PFSK-1 (cell line): ENCODE results near the gene KRTAP9-1.

Experiments used
- FOXP2 ChIP-seq: optimal IDR thresholded peaks from 2 replicates; pipeline ENCODE3; 2011; ENCODE audit warnings: borderline replicate concordance, control low read depth, inconsistent platforms; ENCODE audit not compliant: insufficient read depth; ENCODE audit errors: extremely low read length, extremely low read depth
- POLR2AphosphoS5 ChIP-seq: IDR thresholded peaks from 2 replicates; pipeline ENCODE4 v1.6.1; 2012; ENCODE audit warnings: low read depth, mild to moderate bottlenecking, control low read depth, low read length, moderate library complexity
- SIN3A ChIP-seq: IDR thresholded peaks from 2 replicates; pipeline ENCODE4 v1.6.1; 2012; ENCODE audit warnings: mild to moderate bottlenecking, low read length, moderate library complexity, borderline replicate concordance; ENCODE audit not compliant: insufficient read depth
- TAF1 ChIP-seq: IDR thresholded peaks from 2 replicates; pipeline ENCODE4 v1.6.1; 2012; ENCODE audit warnings: low read length, control low read depth, borderline replicate concordance; ENCODE audit not compliant: insufficient read depth
- TF ChIP-seq, protein P1 (sequence below), 2 experiments: IDR thresholded peaks; 2 replicates each; pipeline versions ENCODE4 v1.6.1 to v1.8.0; 2011 to 2012; ENCODE audit warnings: low read depth in 2 of 2, low read length in 2 of 2, control low read depth in 1 of 2, inconsistent platforms in 1 of 2, mild to moderate bottlenecking in 1 of 2, moderate library complexity in 1 of 2; ENCODE audit not compliant: insufficient read depth in 1 of 2

DNA sequence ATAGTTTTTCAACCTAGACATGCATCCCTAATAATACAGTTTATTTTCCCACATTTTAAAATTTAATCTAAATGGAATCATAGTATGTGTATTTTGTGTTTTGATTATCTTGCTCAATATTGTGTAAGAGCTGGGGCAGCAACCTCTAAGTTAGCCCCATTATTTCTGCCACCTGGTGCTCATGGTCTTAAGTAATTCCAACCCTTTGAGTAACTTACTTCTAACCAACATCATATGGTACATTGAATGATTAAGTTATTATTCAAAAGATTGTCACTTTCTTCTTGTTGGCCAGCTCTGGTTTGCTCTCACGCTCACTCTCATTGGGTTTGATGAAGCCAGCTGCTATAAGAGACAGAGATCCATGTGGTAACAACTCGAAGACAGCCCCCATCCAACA, 17.8 kb upstream of the KRTAP9-1 start:
- TF ChIP-seq, protein P1, sequence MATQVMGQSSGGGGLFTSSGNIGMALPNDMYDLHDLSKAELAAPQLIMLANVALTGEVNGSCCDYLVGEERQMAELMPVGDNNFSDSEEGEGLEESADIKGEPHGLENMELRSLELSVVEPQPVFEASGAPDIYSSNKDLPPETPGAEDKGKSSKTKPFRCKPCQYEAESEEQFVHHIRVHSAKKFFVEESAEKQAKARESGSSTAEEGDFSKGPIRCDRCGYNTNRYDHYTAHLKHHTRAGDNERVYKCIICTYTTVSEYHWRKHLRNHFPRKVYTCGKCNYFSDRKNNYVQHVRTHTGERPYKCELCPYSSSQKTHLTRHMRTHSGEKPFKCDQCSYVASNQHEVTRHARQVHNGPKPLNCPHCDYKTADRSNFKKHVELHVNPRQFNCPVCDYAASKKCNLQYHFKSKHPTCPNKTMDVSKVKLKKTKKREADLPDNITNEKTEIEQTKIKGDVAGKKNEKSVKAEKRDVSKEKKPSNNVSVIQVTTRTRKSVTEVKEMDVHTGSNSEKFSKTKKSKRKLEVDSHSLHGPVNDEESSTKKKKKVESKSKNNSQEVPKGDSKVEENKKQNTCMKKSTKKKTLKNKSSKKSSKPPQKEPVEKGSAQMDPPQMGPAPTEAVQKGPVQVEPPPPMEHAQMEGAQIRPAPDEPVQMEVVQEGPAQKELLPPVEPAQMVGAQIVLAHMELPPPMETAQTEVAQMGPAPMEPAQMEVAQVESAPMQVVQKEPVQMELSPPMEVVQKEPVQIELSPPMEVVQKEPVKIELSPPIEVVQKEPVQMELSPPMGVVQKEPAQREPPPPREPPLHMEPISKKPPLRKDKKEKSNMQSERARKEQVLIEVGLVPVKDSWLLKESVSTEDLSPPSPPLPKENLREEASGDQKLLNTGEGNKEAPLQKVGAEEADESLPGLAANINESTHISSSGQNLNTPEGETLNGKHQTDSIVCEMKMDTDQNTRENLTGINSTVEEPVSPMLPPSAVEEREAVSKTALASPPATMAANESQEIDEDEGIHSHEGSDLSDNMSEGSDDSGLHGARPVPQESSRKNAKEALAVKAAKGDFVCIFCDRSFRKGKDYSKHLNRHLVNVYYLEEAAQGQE (IDR thresholded peaks at IDR 0.05; ENCODE audit: insufficient read depth in 1 of 2, low read depth in 2 of 2, low read length in 2 of 2) = no peak
- TF ChIP-seq POLR2AphosphoS5 (no peak), SIN3A (no peak), TAF1 (no peak), FOXP2 (no peak)
